NCI-H524 treated with DMSO at 0.1 percent for 48 hours (cell line): Measurements from ENCODE around the gene CBL.

Source experiments
- DNase-seq: peaks from one replicate; lab custom pipeline; 2025; lab: John Stamatoyannopoulos, UW

Gene CBL

DNA sequence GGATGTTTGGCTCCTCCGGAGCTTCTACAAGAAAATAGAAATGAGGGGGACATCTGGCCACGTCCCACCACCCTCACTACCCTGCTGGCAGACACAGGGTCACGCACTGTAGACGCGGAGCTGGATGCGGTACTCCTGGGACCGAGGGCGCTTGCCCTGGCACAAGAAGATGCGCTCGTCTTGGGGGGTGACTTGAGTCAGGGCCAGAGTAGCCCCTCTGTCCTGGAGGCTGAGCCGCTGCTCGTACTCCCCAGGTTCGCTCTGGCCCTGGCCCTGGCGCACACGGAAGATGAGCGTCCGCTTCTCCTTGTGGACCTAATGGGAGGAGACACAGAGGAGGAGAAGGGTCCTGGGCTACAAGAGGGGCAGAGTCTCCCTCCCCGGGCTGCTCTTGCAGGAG lies 108.6 kb downstream of the CBL start:
- DNase-seq: no peak

DNA sequence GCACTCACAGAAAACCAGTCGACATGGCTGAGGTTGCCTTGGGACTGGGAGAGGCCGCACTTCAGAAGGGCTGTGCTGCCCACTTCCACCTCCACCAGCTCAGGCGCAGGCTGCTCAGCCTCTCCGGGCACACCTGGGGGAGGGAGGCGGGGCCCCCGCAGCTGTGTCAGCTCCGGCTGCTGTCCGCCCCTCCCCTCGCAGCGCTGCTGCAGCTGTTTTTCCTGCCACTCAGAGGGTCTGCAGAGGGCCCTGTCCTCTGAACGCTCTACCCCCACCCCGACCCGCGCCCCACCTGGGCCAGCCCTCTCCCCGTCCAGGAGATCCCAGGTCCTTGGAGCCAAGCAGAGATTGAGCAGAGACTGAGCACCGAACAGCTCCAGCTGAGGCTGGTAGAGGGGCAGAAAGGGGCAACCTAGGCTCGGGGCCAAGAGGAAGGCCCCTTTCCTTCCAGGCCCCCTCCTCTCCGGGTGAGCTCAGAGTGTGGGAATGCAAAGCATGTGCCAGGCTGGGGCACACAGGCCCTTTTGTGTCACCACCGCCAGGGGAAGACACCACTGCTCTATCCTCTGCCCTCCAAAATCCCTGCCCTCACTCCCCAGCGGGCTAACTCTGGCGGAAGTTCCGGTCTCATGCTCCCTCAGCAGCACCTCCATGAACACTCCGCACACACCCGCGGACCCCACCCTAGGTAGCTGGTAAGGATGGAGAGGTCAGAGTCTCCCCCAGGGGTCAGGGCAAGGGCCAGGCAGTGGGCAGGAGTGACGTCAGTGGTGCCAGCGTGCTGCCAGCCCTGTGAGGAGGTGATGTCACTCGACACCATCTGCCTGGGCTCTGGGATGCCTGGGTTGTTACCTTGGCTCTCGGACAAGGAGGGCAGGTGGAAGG lies 109.2 kb downstream of the CBL start:
- no peak for DNase-seq

GRCh38 chr11:119316016-119316728 lies 110.0 kb downstream of the CBL start:
- DNase-seq: no peak

DNA sequence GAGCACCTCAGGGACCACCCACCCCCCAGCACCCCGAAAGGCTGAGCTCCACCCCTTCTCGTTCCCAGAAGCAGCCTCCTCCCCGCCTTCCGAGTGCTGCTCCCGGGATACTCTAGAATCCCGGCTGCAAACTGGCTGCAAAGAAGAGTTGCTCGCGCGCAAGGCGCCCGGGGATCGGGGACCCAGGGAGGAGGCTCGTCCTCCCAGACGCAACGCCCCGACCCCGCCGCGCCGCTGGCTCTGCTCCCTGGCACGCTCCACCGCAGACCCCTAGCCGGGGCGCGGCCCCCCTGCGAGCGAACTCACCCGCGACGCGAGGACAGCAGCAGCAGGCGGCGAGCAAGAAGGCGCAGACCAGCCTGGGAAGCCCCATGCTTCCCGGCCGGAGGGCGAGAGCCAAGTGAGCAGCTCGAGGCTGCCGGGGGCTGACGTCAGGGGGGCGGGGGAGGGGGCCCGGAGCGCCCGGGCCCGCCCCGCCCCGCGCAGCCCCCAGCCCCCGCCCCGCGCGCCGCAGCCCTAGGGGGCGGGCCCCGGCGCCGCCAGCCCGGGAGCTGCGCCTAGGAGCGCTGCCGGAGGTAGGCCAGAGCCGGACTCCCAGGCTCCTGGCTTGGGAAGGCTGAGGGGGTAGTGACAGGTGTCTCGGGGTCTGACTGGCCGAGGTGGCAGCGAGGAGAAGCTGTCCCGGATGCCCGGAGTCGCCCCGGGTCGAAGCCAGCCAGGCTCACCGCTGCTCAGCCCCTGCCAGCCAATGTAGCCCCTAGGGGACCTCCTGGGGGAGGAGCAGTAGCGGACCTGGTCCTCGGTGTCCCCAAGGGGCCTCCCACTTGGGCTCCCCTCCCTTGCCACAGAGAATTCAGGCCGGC lies 110.8 kb downstream of the CBL start, which contains the start of gene MCAM:
Gene MCAM, minus strand, starts transcription at position 402 of the 863 bp plus-strand sequence. Its CDS starts 29 bp downstream, at position 373.
- DNase-seq: no peak

DNA sequence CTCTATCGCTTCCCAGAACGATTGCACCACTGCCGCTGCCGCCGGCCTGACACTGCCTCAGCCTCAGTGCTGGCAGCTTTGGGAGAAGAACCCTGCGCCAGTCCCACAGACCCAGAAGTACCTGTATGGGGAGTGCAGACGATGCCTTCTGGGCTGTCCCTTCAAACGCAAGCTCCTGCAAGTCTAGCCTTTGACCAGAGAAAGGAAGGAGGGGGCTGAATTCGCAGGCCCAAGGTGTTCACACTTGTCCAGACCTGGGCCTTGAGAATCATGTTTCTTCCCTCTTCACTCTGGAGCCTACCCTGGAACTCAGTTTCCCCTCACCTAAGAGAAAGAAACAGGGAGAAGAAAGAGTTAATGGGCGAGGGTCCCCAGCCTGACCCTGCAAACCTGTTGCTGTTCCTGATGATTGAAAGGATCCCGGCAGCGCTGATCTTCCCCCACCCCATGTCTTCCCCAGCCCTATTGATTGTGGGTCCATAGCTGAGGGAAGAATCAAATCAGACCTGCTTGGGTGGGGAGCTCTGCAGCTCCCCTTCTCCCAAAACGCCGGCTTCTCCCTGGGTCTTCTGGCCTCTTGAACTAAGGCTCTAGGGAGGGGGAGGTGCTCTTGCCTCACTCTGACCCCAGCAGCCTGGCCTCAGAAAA lies 111.6 kb downstream of the CBL start:
- no peak for DNase-seq

DNA sequence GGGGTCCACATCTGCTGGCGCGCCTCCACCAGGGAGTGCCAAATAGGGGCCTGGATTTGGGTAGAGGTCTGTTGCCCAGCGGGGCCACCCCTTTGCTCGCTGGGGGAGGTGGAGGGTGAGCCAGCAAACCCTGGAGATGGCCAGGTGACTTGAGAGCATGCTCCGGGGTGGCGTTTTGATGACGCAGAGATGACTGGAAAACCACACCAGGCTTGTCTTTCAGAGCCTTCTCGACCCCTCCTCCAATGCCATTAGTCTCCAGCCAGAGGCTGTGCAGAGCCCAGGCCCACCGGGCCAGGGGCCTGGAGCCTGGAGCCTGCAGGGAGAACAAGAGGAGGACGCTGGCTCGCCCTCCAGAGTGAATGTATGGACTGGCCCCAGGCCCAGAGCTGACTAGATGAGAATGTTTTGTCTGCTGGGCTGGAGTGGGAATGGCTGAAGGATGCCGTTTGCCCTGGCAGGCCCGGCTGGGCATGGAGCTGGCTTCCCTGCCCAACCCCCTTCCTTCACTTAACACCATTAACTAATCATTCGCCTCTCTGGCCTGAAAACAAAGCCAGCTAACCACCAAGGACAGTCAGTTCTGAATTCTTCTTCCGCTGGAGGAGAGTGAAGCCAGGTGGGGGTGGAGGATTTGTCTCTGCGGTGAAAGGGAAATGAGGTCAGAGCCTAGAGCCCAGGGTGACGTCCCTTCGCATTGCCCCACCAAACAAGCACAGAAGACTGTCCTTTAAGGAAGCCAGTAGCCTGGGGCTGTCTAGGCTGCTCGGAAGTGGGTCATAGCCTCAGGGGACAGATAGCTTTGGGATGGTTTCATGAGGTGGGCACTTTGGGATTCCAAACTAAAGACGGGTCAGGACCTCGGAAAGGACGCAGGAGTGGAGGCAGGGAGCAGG lies 112.3 kb downstream of the CBL start:
- no peak for DNase-seq

DNA sequence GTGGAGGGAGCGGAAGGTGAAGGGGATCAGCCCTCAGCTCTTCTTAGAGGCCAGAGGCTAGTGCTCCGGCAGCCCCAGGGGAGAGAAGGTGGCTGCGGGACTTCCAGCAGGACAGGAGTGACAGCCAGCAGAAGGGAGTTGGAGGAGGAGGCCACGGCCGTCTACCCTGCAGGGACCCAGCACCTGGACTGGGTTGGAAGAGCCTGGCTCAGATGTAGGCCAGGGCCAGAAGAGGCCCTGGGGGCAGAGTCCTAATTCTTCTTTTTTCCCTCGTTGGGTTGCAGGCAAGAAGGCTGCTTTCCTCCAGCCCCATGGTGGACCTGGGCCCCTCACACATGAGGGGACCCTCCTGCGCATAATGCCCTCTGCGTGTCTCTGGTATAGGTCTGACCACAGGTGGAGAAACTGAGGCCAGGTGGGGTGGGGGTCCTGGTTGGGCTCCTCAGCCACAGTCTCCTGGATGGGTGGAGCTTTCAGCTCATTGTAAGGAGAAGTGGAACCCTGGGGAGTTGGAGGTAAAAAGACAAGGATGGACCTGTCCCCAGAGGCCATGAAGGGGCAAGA lies 113.1 kb downstream of the CBL start:
- DNase-seq: no peak

DNA sequence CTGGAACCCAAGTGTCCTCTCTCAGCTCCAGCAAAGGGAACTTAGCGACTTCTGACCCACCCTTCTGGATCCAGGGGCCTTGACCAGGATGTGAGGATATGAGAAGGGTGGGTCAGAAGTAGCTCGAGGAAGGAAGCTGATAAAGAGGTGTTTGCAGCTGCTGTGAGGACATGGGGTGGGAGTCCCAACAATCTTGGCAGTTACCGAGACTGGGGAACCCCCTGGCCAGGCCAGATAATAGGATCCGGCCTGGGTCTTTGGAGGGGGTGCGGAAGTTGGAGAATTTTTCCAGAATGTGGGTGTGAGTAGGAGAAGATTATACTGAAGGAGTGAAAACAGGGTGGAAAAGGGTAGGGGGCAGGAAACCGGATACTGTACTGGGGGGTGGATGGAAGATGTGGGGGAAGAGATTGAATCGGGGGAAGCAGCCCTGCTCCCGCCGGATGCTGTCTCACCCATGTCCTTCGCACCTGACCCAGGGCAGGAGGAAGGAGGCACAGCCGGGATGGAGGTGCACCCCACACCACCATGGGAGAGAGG lies 113.6 kb downstream of the CBL start:
- no peak for DNase-seq

- DNase-seq: no peak
Observed at GRCh38 chr11:119320240-119320775, 114.2 kb downstream of the CBL start.

DNA sequence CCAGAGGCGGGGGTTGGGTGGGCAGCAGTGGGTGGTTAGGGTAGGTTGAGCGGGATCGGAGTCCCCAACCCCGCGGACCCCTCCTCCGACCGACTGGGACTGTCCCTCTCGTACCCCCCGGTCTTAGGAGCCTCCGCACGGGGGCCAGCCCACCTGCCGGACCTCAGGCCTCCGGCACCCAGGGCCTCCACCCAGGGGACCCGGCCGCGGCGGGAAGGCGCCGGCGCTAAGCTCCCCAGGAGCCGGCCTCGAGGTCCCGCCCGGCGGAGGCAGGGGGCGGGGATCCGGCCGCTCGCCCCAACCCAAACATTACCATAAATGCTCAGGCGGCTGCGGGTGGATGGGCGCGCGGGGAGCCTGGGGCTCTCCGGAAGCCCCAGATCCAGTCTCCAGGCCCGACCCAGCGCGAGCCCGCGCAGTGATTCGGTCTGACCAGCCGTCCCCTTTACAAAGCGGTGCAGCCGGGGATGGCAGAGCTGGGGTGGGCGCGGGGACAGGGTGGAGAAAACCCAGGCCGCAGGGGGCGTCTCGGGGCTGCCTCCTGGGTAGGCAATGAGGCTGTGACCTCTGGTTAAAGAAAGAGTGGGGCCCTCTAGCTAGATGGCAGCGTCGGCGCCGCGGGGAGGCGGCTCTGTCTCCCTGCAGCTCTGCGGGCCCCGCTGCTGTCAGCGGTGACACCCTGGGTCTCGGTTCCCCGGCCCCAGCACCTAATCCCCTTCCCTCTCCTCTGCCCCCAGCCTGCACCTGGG lies 114.8 kb downstream of the CBL start:
- DNase-seq: no peak

DNA sequence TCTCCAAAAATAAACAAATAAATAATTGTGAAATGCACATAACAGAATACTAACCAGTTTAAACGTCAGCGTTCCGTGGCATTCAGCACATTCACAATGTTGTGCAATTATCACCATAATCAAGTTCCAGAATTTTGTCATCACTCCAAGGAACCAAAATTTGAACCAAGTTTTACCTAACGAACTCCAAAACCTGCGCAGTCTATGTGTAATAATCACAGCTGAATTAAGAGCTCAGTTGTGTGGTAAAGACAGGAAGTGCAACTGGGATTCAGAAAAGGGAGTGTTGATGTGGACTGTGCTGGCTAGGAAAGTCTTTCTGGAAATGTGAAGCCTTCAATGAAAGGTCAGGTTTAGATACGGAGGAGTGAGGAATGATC lies 116.2 kb downstream of the CBL start:
- DNase-seq: no peak

- DNase-seq: no peak
Observed at GRCh38 chr11:119322921-119323531, 116.9 kb downstream of the CBL start.

- DNase-seq: no peak
Observed at GRCh38 chr11:119323532-119324033, 117.4 kb downstream of the CBL start.

GRCh38 chr11:119324189-119324588 lies 118.0 kb downstream of the CBL start:
- no peak for DNase-seq

GRCh38 chr11:119329320-119329719 lies 123.2 kb downstream of the CBL start:
- DNase-seq: no peak

GRCh38 chr11:119330237-119330636 lies 124.1 kb downstream of the CBL start:
- DNase-seq: no peak

- no peak for DNase-seq
Observed at GRCh38 chr11:119332111-119332765, 126.1 kb downstream of the CBL start.
